HG02981 (cell line): Measurements from ENCODE around the gene PKHD1.
"Not testable (repeated sequence)": the region's sequence is repeated elsewhere in the genome, so short reads cannot be mapped to it uniquely, and the experiment has no call there.

Experiments
- ATAC-seq: cut with Tn5 transposase; IDR thresholded peaks from one replicate; pipeline ENCODE4 v1.9.1; 2021; ENCODE audit warnings: mild to moderate bottlenecking, moderate library complexity; ENCODE audit not compliant: unreplicated experiment

The PKHD1 gene

GRCh38 chr6:51865996-51866395 lies 221.4 kb downstream of the PKHD1 start:
- no peak for ATAC-seq

DNA sequence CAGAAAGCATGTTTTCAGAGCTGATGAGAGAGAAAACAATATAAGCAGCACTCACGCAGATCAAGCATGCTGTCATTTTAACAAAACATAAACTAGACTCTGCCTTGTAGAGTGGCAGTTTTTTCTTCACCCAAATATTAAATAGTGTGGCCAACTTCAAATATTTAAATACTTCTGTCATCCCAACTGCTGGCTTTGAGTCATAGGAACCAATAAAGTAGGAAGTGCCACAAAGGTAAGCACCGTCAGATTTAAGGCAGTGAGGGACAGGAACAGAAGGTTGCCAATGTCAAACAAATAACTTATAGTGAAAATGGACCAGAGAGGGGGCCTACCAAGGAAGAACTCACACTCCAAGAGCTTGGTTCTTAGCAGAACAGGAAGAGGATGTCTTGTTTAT lies 222.2 kb downstream of the PKHD1 start:
- ATAC-seq: no peak

GRCh38 chr6:51857134-51857533 lies 230.3 kb downstream of the PKHD1 start:
- ATAC-seq: no peak

GRCh38 chr6:51856508-51856907 lies 230.9 kb downstream of the PKHD1 start:
- ATAC-seq: no peak

GRCh38 chr6:51855310-51856082 lies 231.9 kb downstream of the PKHD1 start:
- ATAC-seq: peak; percentile 76

DNA sequence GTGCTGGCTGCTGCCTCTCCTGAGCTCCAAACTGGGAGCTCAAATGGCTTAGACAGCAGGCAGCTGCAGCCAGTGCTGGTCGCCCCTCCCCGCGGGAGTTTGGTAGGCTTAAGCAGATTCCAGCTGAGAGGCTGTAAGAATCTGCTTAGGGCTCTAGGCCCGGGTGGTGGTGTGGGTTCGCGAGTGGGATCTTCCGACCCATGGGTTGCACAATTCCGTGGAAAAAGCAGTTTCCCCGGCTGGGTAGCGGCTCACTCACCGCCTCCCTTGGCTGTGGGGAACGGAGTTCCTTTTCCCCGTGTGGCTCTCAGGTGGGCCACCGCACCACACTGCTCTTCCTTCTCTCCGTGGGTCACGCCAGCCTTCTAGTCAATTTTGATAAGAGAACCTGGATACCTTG lies 232.5 kb downstream of the PKHD1 start:
- peak; percentile 5 for ATAC-seq

DNA sequence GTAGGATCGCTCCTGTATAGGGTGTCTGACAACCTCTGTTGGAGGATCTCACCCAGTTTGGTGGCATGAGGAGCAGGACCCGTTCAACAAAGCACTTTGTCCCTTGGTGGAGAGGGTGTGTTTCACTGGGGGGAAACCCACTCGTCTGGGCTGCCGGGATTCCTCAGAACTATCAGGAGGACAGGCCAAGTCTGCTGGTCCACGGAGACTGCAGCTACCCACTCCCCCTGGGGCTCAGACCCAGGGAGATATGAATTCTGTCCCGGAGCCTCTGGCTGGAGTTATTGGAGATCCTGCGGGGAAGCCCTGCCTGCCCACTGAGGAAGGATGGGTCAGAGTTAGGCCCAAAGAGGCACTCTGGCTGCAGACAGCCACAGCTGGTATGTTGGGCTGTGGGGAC lies 233.1 kb downstream of the PKHD1 start:
- no peak for ATAC-seq

DNA sequence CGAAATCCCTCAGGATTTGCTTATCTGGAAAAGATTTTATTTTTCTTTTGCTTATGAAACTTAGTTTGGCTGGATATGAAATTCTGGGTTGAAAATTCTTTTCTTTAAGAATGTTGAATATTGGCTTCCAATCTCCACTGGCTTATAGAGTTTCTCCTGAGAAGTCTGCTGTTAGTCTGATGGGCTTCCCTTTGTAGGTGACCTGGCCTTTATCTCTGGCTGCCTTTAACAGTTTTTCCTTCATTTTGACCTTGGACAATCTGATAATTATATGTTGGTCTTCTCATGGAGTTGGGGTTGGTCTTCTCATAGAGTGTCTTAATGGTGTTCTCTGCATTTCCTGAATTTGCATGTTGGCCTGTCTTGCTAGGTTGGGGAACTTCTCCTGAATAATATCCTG lies 234.3 kb downstream of the PKHD1 start:
- ATAC-seq: not testable (repeated sequence)

DNA sequence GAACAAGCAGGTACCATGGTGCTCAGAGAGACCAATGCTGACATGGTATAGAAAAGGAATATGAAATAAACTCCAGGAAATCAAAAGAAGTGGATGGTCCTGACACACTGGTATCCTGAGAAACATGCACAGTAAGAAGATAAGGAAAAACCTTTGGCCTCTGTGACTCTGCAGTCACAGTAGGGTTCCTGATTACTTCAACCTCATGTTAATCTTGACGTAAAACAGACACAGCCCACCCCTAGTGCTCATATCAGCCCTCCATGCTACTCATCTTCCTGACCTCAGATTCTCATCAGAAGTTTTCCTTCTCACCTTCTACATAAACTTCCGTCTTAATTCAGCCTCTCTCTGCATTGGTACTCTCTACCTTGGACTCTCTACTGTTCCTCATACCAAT lies 240.9 kb downstream of the PKHD1 start:
- ATAC-seq: no peak

DNA sequence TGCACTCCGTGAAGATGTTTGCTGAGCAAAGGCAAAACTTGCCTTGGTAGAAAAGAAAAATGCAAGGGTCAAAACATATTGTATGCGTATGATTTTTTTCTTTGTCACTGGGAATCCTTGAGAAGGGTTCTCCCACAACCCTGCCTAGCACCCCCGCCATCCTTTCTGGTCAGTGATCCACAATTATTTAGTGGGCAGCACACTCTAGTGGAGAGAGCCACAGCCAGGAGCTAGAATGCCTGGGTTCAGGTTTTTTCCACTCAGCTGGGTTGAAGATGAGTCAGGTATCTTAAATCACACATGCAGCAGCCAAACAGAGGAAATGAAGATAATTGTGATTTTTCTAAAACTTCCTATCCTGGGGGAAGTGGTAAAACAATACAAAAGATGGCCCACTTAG lies 243.1 kb downstream of the PKHD1 start:
- ATAC-seq: no peak

DNA sequence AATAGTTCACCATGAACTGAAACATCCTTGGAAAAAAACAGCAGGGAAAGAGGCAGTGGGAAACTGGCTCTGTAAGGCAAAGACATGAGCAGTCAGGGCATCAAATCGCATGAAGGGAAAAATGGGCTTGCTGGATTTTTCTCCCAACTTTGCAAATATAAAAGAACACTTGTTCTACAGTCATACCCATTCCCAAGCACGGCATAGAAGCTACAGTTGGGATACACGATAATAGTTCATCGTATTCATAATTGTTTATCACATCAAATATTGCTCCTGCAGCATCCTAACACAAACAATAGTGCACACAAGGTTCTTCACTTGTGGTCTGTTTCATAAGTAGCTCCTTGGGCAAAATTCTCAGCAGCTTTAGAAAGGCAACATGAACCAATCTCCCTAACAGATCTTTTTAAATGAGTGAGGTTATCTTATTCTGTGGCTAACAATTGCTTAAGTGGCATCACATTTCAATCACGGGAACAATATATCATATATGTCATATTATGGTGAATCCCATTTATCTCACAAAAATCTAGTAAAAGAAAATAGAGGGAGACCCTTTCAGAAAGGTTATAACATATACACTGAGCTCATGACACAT lies 243.9 kb downstream of the PKHD1 start:
- ATAC-seq: no peak

GRCh38 chr6:51842804-51843378 lies 244.5 kb downstream of the PKHD1 start:
- no peak for ATAC-seq

- ATAC-seq: no peak
Observed at GRCh38 chr6:51842061-51842803, 245.2 kb downstream of the PKHD1 start.

- ATAC-seq: no peak
Observed at GRCh38 chr6:51841626-51842025, 245.8 kb downstream of the PKHD1 start.

DNA sequence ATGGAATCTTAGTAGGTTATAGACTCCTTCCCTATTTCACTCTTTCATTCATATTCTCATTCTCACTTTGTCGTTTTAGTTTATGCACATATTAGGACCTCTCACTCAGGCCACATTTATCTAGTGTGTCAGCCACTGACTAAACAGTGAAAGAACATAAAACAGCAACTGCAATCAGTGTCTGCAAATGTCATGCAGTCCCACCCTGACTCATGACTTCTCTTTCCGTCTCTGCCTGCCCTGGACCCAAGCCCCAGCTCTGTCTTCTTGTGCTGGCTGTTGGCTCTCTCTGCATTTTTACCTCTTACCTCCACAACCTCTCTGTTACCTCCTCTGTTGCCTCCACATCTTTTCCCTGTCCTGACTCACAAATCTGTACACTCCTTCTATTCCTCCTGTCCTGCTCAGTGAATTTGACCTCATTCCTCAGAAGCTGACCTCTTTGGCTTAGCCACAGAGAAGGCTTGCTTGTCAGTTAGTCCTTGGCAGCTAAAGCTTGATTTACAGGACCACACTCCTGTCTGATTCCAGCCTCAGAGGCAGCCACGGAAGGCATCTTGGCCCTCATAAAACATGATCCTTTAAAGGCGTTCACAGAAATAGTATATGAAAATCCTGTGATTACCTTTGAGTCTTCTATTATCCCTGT lies 247.6 kb downstream of the PKHD1 start:
- no peak for ATAC-seq

DNA sequence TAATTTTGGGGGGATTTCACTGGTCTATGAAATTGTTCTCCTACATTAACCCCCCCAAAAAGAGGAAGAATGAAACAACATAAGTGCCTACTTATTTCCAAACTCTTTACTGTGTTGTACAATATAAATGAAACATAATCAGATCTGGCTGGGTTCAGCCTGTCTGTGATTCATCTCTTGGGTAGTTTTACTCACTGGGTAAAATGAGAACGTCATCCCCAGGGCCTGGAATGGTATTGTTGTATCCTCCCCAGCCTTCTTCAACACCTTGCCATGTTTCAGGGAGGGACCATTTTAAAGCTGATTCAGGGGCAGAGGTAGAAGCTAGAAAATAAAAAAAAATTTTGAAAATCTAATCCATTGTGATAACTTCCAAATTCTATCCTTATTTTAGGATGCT lies 256.7 kb downstream of the PKHD1 start:
- ATAC-seq: no peak

DNA sequence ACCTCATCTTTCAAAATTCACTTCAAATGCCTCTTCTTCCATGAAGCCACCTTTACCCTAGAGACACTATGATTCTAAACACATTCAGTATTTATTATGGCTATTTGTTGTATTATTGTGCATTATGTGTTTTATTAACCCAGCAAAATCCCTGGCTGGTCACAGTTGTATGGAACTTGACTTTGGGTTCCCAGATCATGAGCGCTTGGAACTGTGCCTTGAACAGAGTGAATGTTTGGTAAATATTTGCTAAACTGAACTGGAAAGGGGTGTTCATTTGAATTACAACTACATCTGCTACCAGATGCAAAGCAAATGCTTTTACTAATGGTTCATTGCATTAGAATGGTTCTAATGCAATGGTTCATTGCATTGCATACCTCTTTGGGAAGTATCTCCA lies 259.8 kb downstream of the PKHD1 start:
- no peak for ATAC-seq

DNA sequence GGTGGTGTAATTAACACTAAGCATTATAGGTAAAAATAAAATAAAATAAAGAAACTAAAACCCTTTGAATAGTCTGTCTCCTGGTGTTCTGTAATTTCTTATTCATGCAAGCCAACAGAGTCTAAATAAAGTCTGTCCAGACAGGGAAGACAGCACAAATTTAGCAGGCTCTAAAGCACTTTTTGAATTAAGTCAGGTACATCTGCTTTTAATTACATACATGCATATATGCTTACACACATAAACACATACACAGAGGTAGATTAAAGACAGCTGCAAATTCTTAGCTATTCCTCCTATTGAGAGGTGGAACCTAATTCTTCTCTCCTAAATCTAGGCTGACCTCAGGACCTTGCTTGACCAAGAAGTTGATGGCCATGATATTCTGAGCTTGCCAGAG lies 262.5 kb downstream of the PKHD1 start:
- ATAC-seq: no peak

GRCh38 chr6:51820555-51820954 lies 266.9 kb downstream of the PKHD1 start:
- no peak for ATAC-seq

DNA sequence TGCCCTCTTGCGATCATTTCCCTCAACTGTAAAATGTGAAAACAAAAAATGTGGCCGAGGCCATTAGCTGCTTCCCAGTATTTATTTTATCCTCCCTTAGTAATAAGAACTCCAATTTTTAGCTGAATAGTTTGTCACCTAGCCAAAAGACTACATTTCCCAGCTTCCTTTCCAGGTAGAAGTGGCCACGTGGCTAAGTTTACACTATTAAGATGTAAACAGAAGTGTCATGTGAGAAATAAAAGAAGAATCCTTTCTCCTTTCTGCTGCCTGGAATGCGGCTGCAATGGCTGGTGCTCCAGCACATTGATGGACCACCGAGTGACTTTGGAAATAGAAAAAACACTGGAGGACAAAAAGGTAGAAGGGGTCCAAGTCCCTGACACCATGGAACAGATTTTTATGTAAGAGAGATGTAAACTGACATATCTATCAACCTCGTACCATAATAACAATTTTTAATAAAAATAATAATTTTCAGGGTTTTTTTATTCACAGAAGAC lies 268.8 kb downstream of the PKHD1 start:
- no peak for ATAC-seq

DNA sequence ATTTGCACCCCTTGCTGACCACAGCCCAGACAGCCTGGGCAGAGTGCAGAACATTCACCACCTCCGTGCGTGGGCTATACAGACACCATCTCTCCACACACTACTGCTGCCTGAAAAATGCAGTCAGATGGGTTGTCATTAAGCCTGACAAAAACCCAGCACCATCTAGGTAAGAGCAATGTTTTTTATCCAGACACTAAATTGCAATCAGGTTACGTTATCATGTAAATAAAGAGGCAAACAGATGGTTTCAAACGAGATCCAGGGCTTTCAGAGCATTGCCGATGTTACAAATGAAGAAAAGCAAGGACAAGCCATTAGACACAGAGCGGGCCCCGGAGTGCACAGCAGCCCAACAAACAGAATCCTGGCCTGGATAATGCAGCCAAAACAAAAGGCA lies 269.6 kb downstream of the PKHD1 start:
- ATAC-seq: no peak
